NCI-H748 (cell line): ENCODE measurements around the gene XPNPEP1.
A peak's percentile ranks its signal among the peaks of the same experiment; 100 is the strongest.

ENCODE experiments used
- DNase-seq: peaks from one replicate; lab custom pipeline; 2025; ENCODE audit not compliant: unreplicated experiment; lab: John Stamatoyannopoulos, UW

XPNPEP1 gene

DNA sequence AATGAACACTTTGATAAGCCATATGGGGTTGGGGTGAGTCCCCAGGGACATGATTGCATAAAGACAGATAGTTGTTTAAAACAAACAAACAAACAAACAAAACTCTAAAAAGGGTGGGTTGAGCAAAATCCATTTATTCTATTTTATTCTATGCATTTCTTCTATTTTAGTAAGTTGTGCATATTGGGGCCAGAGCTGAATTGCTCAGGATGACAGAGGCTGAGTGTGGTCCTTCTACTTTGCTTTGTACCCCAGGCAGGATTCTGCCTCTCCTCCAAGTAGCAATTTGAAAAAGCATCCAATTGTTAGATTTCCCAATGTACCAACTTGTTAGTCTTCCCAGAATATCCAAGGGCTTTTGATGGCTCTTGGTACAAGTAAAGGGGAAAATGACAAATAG is 29.2 kb upstream of the XPNPEP1 start:
- no peak for DNase-seq

- DNase-seq: no peak
These were observed 24.0 kb upstream of the XPNPEP1 start for GRCh38 chr10:109947111-109947920.

GRCh38 chr10:109946680-109947079 is 23.4 kb upstream of the XPNPEP1 start:
- DNase-seq: no peak

DNA sequence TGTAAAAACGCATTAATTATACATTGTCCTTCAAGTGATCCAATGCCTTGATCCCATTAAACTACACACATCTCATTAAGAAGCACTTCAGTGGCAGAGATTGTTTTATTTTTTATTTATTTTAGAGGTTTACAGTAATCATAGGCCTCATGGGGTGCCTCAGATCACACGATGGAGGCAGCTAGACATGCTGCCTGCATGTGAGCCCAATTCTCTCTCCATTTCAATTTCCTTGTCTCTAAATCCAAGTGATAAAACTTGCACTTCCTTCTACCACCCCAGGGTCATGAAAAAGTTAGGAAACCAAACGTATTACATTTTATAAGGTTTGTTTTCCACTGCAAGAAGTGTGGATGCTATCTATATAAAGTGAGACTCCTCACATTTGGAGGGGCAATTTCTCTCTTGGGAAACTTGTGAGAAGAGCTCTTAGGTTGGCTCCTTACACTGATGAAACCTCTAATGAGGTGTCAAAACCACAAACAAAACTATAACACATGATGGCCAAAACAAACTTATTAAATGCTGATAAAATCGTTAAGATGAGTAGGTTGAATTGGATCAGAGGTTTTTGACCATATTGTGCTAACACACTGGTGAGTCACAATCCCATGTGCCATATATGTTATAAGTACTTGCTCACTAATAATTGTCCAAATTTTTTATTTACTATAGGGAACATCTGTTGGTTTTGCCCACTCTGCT is 22.3 kb upstream of the XPNPEP1 start:
- no peak for DNase-seq

DNA sequence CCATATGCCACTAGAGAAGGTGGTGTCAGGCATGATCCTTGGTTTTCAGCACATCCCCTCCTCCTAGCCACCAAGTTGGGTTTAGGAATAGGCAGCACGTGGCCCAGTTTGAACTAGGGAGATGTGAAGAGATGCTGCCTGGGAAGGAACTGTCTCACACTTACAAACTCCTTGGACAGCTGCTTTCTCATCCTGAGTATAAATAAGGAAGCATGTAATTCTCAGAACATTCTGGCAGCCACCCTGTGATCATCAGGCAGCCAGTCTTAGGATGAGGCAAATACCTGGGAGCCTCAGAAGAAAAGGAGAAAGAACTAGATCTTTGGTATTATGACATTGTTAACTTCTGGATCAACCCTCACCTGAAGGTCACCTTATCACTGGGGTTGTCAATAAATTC is 21.3 kb upstream of the XPNPEP1 start:
- no peak for DNase-seq

DNA sequence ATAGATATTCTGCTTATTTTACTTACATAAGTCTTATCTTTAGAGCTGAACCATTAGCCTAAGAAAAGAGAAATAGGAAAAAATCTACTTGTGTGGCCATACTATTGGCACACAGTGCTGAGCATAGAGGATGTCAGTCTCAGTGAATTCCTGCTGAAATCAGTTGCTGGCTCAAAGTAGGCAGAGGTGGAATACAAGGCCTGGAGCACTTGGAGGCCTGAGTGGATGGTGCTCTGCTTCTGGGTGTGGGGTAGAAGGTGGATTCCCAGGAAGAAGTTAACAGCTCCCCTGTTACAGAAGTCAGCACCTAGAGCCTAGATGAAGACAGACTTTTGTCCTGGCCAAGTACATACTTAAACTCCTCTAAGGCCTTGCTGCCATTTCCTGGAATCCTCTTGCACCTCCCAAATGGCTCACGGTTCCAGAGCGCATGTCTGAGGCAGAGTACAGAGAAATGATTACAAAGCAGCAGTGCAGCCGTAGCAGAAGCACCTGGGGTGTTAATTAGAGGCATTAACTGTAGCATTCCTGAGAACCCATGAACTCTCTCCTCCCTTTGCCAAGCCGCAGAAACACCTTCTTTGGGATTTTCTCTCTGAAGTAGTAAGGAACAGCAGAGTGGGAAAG is 18.0 kb upstream of the XPNPEP1 start:
- DNase-seq: no peak

DNA sequence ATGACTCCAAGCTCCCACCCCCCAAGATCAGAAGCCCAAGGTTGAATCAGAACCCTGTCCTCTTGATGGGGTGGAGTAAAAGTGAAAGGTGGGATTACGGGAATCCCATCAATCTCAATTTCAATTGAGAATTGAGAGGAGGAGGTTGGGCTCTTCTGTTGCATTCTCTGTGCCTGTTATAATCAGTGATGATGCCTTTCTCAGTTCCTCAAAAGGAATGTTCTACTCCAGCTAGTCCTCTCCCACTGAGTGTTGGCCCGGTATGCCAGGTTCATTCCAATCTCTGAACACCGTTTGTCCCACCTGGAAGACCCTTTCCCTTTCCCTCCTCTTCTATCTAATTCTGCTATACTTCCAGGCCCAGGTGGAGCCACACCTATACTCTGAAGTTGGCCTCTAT is 17.2 kb upstream of the XPNPEP1 start:
- no peak for DNase-seq

- DNase-seq: no peak
These were observed 16.8 kb upstream of the XPNPEP1 start for GRCh38 chr10:109940117-109940516.

DNA sequence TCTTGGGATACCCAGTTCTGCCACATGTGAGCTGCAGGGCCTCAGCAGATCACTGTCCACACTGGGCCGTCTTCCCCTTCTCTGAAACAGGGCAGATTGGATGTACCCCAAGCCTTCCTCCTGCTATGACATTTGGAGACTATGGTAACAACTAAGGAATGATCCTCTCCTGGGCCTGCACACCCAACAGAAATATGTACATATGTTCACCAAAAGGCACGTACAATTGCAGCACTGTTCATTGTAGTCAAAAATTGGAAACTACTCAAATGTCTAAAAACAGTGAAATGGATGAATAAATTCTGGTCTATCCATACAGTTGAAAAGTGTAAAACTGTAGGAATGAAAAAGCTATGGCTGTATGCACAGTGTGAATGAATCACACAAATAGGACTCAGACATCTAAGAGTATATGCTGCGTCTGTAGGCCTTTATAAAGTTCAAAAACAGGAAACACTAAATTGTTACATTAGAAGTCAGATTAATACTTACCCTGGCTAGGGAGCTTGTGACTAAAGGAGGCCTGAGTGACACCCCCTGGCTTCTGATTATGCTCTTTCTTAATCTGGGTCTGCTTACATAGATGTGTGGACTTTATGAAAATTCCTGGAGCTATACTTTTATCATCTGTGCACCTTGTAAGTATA is 16.1 kb upstream of the XPNPEP1 start:
- no peak for DNase-seq

DNA sequence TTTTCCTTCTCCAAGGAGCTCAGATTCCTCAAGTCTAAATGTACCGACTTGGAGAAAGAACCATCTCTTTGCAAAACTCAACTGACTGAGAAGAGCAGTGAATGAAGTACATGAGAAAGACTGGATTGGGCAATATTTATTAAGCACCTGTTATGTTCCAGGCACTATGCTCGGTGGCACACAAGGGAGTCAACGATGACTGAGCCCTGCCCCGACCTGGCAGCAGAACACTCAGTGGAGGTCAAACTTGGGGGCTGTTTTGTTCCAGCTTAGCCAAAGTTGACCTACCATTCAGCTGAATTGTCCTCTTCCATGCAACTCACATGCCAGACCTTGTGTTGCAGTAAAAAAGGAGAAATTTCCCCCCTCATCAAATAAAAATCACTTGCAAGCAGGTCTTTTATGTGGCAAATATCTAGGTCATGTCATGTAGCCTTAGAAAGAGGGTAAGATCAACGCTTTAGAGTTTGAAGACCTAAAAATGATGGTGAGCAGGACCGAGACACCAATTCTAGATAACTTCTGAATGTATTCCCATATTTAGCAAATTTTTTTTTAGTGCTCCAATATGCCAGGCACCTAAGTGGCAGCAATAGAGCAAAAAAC is 14.3 kb upstream of the XPNPEP1 start:
- no peak for DNase-seq

DNA sequence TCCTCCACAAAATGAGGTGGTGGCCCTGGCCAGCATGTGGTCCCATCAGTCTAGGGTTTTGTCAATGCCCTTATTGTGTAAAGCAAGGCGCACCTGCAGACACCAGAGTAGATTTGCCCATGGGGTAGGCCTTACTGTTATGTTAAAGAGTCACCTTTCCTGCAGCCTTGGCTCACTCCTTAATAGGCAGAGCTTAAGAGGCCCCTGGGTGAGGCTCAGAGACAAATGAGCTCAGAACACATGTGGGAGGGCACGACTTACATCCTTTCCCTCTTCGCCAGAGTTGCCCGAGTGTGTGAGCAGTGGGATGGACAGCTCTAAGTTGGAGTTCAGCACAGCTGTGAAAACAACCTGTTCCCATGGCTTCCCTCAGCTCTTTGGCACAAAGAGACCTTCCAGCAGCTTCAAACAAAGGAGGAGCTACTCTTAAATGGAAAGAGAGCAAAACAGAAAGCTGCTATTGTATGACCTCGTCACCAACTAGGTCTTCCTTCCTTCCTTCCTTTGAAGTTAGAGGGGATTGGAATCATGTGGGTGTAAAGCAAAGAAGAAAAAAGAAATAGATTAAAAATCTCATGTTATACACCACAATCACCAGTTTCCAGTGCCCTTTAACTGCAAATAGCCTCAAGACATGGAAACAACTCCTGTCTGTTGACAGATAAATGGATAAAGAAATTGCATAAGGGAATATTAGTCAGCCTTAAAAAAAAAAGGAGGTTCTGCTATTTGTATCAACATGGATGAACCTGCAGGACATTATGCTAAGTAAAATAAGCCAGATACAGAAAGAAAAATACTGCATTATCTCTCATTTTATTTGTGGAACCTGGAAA is 11.9 kb upstream of the XPNPEP1 start:
- DNase-seq: peak; percentile 28

DNA sequence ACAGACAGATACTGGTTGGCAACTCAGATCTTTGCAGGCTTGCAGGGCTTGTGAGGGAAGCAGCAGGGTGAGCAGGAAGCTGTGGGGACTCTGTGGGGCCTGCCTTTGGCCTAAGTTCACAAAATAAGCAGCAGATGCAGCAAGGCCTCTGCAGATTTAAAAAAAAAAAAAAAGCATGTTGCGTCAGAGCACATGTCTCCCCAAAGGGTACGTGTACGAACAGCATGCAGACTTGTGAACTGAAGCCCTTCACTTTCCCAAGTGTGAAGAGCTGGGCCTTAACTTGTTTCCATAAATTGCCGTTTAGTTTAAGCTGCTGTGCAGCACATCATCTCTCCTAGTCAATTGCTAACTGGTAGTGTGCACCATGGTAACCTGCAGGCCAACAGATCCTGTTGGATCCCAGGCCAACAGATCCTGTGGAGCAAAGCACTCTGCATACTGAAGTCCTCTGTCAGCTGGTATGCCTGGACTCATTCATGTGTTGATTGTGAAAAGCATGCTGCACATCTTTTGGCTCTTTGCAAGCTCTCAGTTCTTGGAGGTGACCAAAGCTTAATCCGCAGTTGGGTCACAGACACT is 10.8 kb upstream of the XPNPEP1 start:
- DNase-seq: no peak

GRCh38 chr10:109932968-109933367 is 9.7 kb upstream of the XPNPEP1 start:
- DNase-seq: no peak

DNA sequence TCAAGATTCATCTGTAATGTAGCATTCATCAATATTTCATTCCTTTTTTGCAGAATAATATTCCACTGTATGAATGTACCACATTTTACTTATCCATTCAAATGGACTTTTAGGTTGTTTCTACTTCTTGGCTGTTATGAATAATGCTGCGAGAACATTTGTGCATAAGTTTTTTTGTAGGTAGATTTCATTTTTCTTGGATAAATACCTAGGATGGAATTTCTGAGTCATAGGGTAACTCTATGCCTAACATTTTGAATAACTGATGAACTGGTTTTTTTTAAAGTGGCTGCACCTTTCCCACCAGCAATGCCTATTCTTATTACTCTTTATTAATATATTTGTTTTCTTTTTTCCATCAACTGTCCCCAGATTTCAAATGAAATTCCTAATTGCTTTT is 9.1 kb upstream of the XPNPEP1 start:
- DNase-seq: no peak

DNA sequence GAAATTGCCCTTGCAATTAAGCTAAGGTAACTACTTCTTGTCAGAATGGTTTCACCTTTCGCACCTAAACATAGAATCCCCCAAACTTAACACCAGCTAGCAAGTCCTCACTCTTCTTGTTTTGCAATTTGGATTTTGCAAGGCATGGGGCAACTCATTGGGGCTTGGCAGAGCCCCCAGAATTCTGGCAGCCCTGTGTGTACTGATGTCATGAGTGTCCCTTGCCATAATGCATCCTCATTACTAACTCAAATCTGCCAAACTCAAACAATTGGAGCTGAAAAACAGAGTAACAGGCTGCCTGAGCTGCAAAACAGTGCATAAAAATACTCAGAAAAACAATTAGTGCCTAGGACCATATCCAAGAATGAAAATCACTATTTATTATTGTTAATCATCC is 7.9 kb upstream of the XPNPEP1 start:
- no peak for DNase-seq

DNA sequence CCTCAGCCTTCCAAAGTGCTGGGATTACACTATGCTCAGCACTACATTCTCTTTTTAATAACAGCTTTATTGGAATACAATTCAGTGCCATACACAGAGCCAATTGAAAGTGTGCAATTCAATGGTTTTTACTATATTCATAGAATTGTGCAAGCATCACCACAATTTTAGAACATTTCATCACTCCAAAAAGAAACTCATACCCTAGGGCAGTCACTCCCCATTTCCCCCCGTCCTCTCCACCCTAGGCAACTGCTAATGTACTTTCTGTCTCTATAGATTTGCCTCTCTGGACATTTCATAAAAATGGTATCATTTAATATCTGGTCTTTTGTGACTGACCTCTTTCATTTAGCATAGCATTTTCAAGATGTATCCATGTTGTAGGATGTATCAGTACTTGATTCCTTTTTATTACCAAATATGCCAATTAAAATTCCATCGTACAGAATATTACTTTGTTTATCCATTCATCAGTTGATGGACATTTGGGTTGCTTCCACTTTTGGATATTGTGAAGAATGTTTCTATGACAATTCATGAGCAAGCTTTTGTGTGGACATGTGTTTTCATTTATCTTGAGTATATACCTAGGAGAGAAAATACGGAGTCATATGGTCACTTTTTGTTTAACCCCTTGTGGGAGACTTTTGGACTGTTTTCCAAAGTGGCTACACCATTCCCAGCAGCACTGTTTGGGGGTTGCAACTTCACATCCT is 6.3 kb upstream of the XPNPEP1 start:
- DNase-seq: no peak

DNA sequence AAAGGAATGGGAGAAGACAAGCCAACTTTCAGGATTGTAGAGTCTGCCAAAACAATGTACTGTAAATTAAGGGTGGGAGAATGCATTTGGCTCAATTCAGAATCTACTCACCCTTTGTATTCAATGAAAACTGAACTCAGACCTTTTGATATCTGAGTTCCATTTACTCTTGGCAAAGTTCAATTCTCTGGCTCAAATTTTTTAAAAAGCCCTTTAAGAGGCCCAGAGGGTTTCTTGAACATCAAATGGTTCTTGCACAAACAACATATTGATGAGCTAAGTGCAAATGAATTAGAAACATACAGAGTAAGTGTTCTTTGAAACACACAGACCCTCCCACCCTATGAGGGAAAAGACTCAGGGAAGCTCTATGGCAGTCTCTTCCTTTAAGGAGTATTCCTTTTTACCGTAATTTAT is 5.2 kb upstream of the XPNPEP1 start:
- no peak for DNase-seq

DNA sequence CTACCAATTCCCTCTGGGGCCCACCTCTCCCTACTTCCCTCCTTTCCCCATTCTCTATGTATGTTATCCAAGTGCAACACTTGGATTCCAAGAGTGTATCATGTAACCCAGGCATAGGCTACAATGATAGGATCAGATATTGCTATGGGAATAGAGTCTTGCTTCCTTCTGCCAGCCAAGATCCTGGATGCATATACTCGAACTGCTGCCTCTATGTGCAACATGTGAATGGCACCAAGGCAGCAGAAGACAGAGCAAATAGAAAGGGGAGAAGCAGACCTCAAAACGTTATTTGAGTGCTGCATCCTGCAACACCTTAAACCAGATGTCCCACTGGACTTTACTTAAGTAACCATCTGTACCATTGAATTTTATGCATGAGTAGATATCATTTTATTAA is 3.5 kb upstream of the XPNPEP1 start:
- DNase-seq: no peak

GRCh38 chr10:109926061-109926745 is 2.9 kb upstream of the XPNPEP1 start:
- DNase-seq: no peak
